Activated B cell treated with CpG ODN at 0.5 μM for 24 hours (primary cell): Measurements from ENCODE around the gene RNGTT. TPM values are rescaled to one million over a fixed set of nuclear protein-coding genes. Genes with fewer than 3 reads are reported as not detected.
"Not testable (repeated sequence)": the region's sequence is repeated elsewhere in the genome, so short reads cannot be mapped to it uniquely, and the experiment has no call there.

Experiments
- ATAC-seq: fragments of 200-7000 bp; cut with Tn5 transposase; one replicate; pipeline ENCODE4 v1.10.0; 2021; ENCODE audit warnings: low read depth, mild to moderate bottlenecking, moderate library complexity
- CTCF ChIA-PET: fragments of 350-600 bp; sonication (Branson Sonifier 250); formaldehyde crosslinking; loops from one replicate; lab custom pipeline; 2021; ENCODE audit warnings: antibody characterized with exemption; lab: Charles Lee
- POLR2A ChIA-PET: fragments of 350-600 bp; sonication (Branson Sonifier 250); formaldehyde crosslinking; loops from one replicate; lab custom pipeline; 2021; ENCODE audit warnings: antibody characterized with exemption; lab: Charles Lee
- DNase-seq: peaks from one replicate; pipeline ENCODE4 v3.0.0; 2022
- H3K27ac Mint-ChIP-seq: one replicate; pipeline ENCODE4 v1.8.0; 2020; ENCODE audit warnings: mixed read lengths
- H3K27me3 Mint-ChIP-seq: one replicate; pipeline ENCODE4 v1.8.0; 2021; ENCODE audit warnings: mixed read lengths
- H3K36me3 Mint-ChIP-seq: one replicate; pipeline ENCODE4 v1.8.0; 2021; ENCODE audit warnings: low read depth, mixed read lengths
- H3K4me1 Mint-ChIP-seq: one replicate; pipeline ENCODE4 v1.8.0; 2021; ENCODE audit warnings: mixed read lengths
- H3K4me3 Mint-ChIP-seq: one replicate; pipeline ENCODE4 v1.8.0; 2020; ENCODE audit warnings: mild to moderate bottlenecking, mixed read lengths
- H3K9me3 Mint-ChIP-seq: one replicate; pipeline ENCODE4 v1.8.0; 2020; ENCODE audit warnings: mixed read lengths
- intact Hi-C: fragments of 100-400 bp; cut with micrococcal nuclease; formaldehyde crosslinking; loops from one replicate; pipeline ENCODE4 v1.15.1; 2024
- total RNA-seq: library from RNA; stranded (reverse); gene quantifications from 2 replicates; pipeline ENCODE4 v1.2.3, GENCODE V29; 2022
- TF ChIP-seq, protein P1 (sequence below): fragments of 200-600 bp; IDR thresholded peaks from one replicate; pipeline ENCODE4 v1.8.0; 2022; ENCODE audit warnings: antibody characterized with exemption, mild to moderate bottlenecking

RNGTT gene
- total RNA-seq, 1 donor from 2014 or later, result 25.9 TPM

DNA sequence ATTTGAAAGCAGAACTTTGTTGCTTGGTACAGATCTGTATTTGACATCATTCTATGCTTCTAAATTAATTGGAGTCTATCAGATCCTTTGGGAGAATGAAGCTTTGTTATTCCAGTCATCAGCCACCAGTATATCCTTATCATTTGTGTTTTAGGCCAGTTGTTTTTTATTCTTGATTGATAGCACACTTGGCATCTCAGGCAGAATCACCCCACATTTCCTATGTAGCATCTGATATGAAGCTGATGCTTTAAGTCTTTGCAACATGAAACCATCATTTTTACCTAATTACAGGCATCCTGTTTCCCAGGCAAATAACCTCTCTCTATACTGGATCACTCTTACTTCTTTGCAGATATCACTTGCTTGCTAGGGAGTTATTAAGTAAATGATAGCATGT lies 20.7 kb upstream of the RNGTT start:
- POLR2A ChIA-PET, result interaction anchor here (1.2 to 2.4 kb wide), 2 partner anchors 96 to 162 kb away, joined by 3 to 14 read pairs; partner anchors contain the start of genes PM20D2 and PNRC1
- DNase-seq, result no peak
- H3K9me3 Mint-ChIP-seq, result no peaks in the 10 kb centered on the region
- intact Hi-C loops, result loop anchor here (5.0 kb wide), 1 partner anchor 448 kb away; the partner anchor contains the start of gene ANKRD6
- no peaks in the 10 kb centered on the region for H3K4me1 Mint-ChIP-seq
- no peak overlapping the region for H3K4me3 Mint-ChIP-seq
- CTCF ChIA-PET, result interaction anchor here (1.1 to 2.8 kb wide), 7 partner anchors 99 to 628 kb away, joined by 3 to 25 read pairs (median 11); no protein-coding TSS in a partner anchor
- ATAC-seq, result no peak
- H3K36me3 Mint-ChIP-seq, result no peaks in the 10 kb centered on the region
- TF ChIP-seq, protein P1, sequence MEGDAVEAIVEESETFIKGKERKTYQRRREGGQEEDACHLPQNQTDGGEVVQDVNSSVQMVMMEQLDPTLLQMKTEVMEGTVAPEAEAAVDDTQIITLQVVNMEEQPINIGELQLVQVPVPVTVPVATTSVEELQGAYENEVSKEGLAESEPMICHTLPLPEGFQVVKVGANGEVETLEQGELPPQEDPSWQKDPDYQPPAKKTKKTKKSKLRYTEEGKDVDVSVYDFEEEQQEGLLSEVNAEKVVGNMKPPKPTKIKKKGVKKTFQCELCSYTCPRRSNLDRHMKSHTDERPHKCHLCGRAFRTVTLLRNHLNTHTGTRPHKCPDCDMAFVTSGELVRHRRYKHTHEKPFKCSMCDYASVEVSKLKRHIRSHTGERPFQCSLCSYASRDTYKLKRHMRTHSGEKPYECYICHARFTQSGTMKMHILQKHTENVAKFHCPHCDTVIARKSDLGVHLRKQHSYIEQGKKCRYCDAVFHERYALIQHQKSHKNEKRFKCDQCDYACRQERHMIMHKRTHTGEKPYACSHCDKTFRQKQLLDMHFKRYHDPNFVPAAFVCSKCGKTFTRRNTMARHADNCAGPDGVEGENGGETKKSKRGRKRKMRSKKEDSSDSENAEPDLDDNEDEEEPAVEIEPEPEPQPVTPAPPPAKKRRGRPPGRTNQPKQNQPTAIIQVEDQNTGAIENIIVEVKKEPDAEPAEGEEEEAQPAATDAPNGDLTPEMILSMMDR, result no peak
- no peaks in the 10 kb centered on the region for H3K27me3 Mint-ChIP-seq
- no peak overlapping the region for H3K27ac Mint-ChIP-seq

DNA sequence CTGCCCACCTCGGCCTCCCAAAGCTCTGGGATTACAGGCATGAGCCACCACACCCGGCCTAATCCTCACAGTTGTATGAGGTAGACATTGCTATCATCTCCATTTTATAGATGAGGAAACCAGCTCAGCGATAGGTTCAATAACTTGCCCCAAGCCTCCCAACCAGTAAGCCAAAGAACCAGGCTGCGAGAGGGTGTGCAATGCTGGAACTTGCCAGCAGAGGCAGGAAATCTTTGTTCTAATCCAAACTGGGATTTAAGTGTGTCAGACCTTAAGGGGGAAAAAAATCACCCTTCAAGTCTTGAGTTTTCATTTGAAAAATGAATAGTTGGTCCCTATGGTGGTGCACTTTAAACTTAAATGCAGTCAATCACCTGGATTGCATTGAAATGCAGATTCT lies 20.1 kb upstream of the RNGTT start:
- intact Hi-C loops, result loop anchor here (5.0 kb wide), 1 partner anchor 449 kb away; the partner anchor contains the start of gene ANKRD6
- DNase-seq, result no peak
- no peak for ATAC-seq

DNA sequence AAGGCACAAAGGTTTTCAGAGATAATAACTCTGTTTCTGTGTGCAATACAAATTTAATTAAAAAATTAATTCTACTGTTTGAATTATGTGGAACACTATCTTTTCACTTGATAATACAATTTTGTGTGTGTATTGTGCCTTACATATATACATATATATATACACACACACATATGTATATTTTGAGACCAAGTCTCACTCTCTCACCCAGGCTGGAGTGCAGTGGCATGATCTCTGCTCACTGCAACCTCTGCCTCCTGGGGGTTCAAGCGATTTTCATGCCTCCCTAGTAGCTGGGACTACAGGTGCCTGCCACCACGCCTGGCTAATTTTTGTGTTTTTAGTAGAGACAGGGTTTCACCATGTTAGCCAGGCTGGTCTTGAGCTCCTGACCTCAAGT lies 19.7 kb upstream of the RNGTT start:
- intact Hi-C loops, result loop anchor here (5.0 kb wide), 1 partner anchor 449 kb away; the partner anchor contains the start of gene ANKRD6
- not testable (repeated sequence) for H3K4me3 Mint-ChIP-seq, H3K9me3 Mint-ChIP-seq, ATAC-seq, H3K36me3 Mint-ChIP-seq, DNase-seq, H3K4me1 Mint-ChIP-seq, H3K27ac Mint-ChIP-seq, H3K27me3 Mint-ChIP-seq
- ChIA-PET CTCF (interaction anchor here (0.8 to 2.8 kb wide), 24 partner anchors 8 to 1904 kb away, joined by 3 to 29 read pairs (median 6); partner anchors contain the start of genes PM20D2, PNRC1 and RNGTT), POLR2A (interaction anchor here (0.8 to 2.4 kb wide), 4 partner anchors 19 to 367 kb away, joined by 3 to 14 read pairs (median 6); partner anchors contain the start of genes PM20D2 and PNRC1)

More for the DNA sequence above, 20.1 kb upstream of the RNGTT start:
- no peaks in the 10 kb centered on the region for H3K36me3 Mint-ChIP-seq
- H3K4me3 Mint-ChIP-seq, result no peak overlapping the region
- CTCF ChIA-PET, result interaction anchor here (1.1 to 2.8 kb wide), 14 partner anchors 96 to 628 kb away, joined by 3 to 29 read pairs (median 10); partner anchors contain the start of gene PNRC1
- no peaks in the 10 kb centered on the region for H3K27me3 Mint-ChIP-seq
- POLR2A ChIA-PET, result interaction anchor here (1.2 to 2.4 kb wide), 3 partner anchors 97 to 163 kb away, joined by 3 to 14 read pairs (median 7); partner anchors contain the start of genes PM20D2 and PNRC1
- no peaks in the 10 kb centered on the region for H3K9me3 Mint-ChIP-seq
- TF ChIP-seq, protein P1, result no peak
- H3K27ac Mint-ChIP-seq, result no peak overlapping the region
- no peaks in the 10 kb centered on the region for H3K4me1 Mint-ChIP-seq

DNA sequence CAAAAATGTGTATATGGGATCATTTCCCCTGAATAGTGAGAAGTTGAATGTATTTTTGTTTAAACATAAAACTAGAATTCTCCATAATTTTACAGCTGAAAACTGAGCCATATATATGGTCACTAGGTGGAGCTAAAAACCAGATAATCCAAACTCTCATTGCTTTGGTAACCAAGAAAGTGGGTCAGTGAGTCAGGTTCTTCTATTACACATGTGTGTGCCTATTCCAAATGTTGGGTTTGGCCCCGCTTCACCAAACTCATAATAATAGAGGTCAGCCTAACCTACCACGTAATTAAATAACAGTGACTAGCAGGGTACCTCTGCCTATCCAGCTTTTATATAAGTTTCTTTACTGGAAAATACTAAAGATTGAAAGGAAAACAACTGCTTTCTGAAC lies 19.3 kb upstream of the RNGTT start:
- DNase-seq, result no peak

DNA sequence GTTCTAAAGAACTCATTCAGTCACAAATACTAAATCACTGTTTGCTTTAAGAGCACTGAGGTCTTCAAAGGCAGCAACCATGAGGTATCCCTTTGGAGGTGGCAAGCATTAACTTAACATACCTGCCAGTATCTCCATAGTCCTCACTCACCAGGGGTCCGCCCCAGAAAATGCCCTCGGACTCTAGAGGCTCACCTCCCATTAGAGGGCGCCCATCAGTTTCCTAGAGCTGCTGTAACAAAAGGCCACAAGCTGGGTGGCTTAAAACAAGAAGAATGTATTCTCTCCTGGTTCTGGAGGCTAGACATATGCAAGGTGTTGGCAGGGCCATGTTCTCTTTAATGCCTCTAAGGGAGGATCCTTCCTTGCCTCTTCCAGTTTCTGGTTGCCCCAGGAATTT lies 12.0 kb upstream of the RNGTT start:
- no peaks in the 10 kb centered on the region for H3K27me3 Mint-ChIP-seq
- DNase-seq, result no peak
- ChIA-PET CTCF (no interaction called here), POLR2A (no interaction called here)
- no peaks in the 10 kb centered on the region for H3K4me1 Mint-ChIP-seq
- no peak for ATAC-seq
- intact Hi-C loops, result no loop called here
- no peak overlapping the region for H3K4me3 Mint-ChIP-seq
- no peaks in the 10 kb centered on the region for H3K9me3 Mint-ChIP-seq
- H3K27ac Mint-ChIP-seq, result no peak overlapping the region
- TF ChIP-seq, protein P1, result no peak
- no peaks in the 10 kb centered on the region for H3K36me3 Mint-ChIP-seq

More for the DNA sequence above, 19.3 kb upstream of the RNGTT start:
- Mint-ChIP-seq H3K4me3 (no peak overlapping the region), H3K27ac (no peak overlapping the region), H3K9me3 (no peaks in the 10 kb centered on the region), H3K27me3 (no peaks in the 10 kb centered on the region), H3K4me1 (no peaks in the 10 kb centered on the region), H3K36me3 (no peaks in the 10 kb centered on the region)
- intact Hi-C loops, result loop anchor here (1.0 to 5.0 kb wide), 8 partner anchors 98 to 628 kb away; partner anchors contain the start of genes ANKRD6 and PNRC1
- ChIA-PET POLR2A (interaction anchor here (0.6 to 2.4 kb wide), 5 partner anchors 19 to 368 kb away, joined by 3 to 14 read pairs (median 7); partner anchors contain the start of genes PM20D2 and PNRC1), CTCF (interaction anchor here (0.7 to 2.8 kb wide), 26 partner anchors 8 to 1904 kb away, joined by 3 to 29 read pairs (median 4); partner anchors contain the start of genes PM20D2, PNRC1 and RNGTT)
- ATAC-seq, result peak; percentile 71
- TF ChIP-seq, protein P1, result peak; percentile 87
